ENCODE results near the gene LRRFIP1. TPM values are rescaled to one million over a fixed set of nuclear protein-coding genes. Genes with fewer than 3 reads are reported as not detected.

The LRRFIP1 gene
- total and polyA plus RNA-seq, 9 donors = 27.4 to 71.1 (median 56.1) TPM

DNA sequence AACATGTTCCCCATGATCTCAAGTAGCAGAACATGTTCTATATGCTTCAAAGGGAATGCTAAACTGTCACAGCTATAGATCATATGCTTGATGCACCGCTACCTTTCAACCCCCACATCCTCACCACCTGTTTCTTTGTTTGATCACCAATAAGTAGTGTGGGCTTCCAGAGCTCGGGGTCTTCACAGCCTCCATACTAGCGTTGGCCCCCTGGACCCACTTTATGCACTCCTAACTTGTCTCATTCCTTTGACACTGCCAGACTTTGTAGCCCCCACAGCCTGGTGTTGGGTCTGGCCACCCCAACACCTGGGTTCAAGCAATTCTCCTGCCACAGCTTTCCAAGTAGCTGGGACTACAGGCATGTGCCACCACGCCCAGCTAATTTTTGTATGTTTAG, 159.5 kb downstream of the LRRFIP1 start:
- TF ChIP-seq, protein P1, sequence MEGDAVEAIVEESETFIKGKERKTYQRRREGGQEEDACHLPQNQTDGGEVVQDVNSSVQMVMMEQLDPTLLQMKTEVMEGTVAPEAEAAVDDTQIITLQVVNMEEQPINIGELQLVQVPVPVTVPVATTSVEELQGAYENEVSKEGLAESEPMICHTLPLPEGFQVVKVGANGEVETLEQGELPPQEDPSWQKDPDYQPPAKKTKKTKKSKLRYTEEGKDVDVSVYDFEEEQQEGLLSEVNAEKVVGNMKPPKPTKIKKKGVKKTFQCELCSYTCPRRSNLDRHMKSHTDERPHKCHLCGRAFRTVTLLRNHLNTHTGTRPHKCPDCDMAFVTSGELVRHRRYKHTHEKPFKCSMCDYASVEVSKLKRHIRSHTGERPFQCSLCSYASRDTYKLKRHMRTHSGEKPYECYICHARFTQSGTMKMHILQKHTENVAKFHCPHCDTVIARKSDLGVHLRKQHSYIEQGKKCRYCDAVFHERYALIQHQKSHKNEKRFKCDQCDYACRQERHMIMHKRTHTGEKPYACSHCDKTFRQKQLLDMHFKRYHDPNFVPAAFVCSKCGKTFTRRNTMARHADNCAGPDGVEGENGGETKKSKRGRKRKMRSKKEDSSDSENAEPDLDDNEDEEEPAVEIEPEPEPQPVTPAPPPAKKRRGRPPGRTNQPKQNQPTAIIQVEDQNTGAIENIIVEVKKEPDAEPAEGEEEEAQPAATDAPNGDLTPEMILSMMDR (IDR thresholded peaks at IDR 0.05) = no peak
- TF ChIP-seq POLR2A (IDR thresholded peaks at IDR 0.05) = no peak
- TF ChIP-seq EP300 (IDR thresholded peaks at IDR 0.05) = no peak
- Histone ChIP-seq H3K4me1 (ENCODE audit: insufficient read depth) (no peaks in the 10 kb centered on the region), H3K27me3 (no peaks in the 10 kb centered on the region), H3K9me3 (no peaks in the 10 kb centered on the region), H3K27ac (no peak overlapping the region), H3K36me3 (no peaks in the 10 kb centered on the region), H3K4me3 (no peak overlapping the region)
- no peak for DNase-seq
- intact Hi-C loops (cut with DNase I) = no loop called here
- 81 to 97% (median 97%) methylated on average over 4 of the region's 4 CpGs for WGBS, 3 donors

DNA sequence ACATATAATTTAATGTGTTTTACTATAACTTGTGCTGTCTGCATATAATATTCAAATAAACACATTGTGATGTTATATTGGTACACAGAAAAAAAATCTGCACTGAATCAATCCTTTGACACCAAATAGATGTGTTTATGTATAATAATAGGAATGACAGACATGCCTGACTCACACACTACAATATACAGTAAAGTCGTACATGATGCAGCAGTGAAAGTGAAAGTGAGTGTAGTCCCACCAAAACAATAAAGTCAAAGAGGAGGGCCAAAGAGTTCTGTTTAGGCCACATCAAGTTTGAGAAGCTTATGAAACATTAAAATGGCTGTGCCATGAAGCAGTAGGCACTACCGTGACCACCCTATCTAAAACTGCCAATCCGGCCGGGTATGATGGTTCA, 163.0 kb downstream of the LRRFIP1 start:
- Histone ChIP-seq H3K27ac (no peak overlapping the region), H3K27me3 (no peaks in the 10 kb centered on the region), H3K4me1 (ENCODE audit: insufficient read depth) (no peaks in the 10 kb centered on the region), H3K9me3 (no peaks in the 10 kb centered on the region), H3K36me3 (no peaks in the 10 kb centered on the region), H3K4me3 (no peak overlapping the region)
- TF ChIP-seq, protein P1 (IDR thresholded peaks at IDR 0.05) = no peak
- TF ChIP-seq EP300 (IDR thresholded peaks at IDR 0.05) (no peak), POLR2A (IDR thresholded peaks at IDR 0.05) (no peak)
- intact Hi-C loops (cut with DNase I) = no loop called here
- DNase-seq = no peak
- WGBS, 3 donors = 81 to 89% (median 83%) methylated on average over 4 of the region's 4 CpGs

DNA sequence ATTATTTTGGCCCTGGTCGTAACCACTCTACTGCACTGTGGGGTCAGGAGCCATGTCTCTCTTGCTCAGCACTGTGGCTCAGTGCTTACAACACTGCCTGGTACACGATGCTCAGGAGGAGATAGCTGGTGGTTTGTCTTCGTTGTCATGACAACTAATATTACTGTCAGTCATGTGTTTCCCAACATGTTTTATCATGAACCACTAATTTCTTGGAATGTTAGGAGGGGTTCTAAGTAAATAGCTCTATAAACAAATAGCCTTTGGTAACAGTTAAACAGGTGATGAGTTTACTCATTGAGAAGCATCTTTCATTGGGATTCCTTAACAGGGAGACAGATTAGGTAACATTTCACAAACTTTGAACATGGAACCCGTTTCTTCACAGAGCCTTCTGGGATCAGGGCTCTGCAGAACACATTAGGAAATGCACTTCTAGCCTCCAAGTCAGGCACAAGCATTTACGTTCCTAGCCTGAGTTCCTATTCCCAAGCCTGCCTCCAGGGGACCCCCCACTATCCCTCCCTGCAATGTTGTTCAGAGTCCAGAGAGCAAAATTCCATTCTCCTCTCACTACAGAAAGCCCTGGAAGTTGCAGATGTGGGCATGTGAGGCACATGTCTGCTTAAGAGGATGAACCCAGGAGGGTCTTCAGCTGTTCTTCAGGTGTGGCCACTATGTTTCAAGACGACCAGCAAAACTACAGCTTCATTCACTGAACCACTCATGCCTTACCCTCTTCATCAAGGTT, 164.8 kb downstream of the LRRFIP1 start:
- WGBS, 3 donors = 63 to 72% (median 68%) methylated on average over 6 of the region's 6 CpGs
- no peak for DNase-seq
- intact Hi-C loops (cut with DNase I) = no loop called here

DNA sequence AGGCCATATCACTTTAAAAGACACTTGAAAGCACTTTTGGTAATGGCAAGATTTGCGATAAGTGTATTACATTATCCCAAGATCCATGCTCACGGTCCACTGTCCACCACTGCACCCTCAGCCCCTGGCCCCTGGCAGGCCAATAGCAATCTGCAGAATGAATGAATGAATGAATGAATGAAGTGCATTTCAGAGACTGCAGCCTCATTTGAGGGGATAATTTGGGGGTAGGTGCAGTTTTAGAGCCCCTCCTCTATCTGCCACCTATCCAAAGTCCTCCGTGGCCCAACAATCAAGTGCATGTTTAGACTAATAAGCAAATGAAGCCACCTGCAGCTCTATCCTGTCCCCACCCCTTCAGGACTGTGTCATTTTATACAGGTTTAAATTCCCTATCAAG, 169.9 kb downstream of the LRRFIP1 start:
- no peaks in the 10 kb centered on the region for H3K27me3 ChIP-seq
- H3K9me3 ChIP-seq = no peaks in the 10 kb centered on the region
- intact Hi-C loops (cut with DNase I) = no loop called here
- no peak overlapping the region for H3K4me3 ChIP-seq
- whole genome bisulfite sequencing, 3 donors = 93 to 95% (median 95%) methylated on average over 3 of the region's 3 CpGs
- TF ChIP-seq EP300 (IDR thresholded peaks at IDR 0.05) (no peak), POLR2A (IDR thresholded peaks at IDR 0.05) (no peak)
- TF ChIP-seq, protein P1 (IDR thresholded peaks at IDR 0.05) = no peak
- H3K36me3 ChIP-seq = no peaks in the 10 kb centered on the region
- no peak overlapping the region for H3K27ac ChIP-seq
- no peaks in the 10 kb centered on the region for H3K4me1 ChIP-seq (ENCODE audit: insufficient read depth)
- DNase-seq = no peak

More for the DNA sequence above, 164.8 kb downstream of the LRRFIP1 start:
- TF ChIP-seq POLR2A (IDR thresholded peaks at IDR 0.05) (no peak), EP300 (IDR thresholded peaks at IDR 0.05) (no peak)
- TF ChIP-seq, protein P1 (IDR thresholded peaks at IDR 0.05) = no peak
- Histone ChIP-seq H3K4me1 (ENCODE audit: insufficient read depth) (no peaks in the 10 kb centered on the region), H3K27me3 (no peaks in the 10 kb centered on the region), H3K4me3 (no peak overlapping the region), H3K27ac (no peak overlapping the region), H3K9me3 (no peaks in the 10 kb centered on the region), H3K36me3 (no peaks in the 10 kb centered on the region)

All from ovary (tissue), 9 donors.